GF-D8 (cell line): ENCODE measurements around the gene SLC9A1.

Experiments used
- DNase-seq: peaks from one replicate; lab custom pipeline; 2025; lab: John Stamatoyannopoulos, UW

SLC9A1 gene

DNA sequence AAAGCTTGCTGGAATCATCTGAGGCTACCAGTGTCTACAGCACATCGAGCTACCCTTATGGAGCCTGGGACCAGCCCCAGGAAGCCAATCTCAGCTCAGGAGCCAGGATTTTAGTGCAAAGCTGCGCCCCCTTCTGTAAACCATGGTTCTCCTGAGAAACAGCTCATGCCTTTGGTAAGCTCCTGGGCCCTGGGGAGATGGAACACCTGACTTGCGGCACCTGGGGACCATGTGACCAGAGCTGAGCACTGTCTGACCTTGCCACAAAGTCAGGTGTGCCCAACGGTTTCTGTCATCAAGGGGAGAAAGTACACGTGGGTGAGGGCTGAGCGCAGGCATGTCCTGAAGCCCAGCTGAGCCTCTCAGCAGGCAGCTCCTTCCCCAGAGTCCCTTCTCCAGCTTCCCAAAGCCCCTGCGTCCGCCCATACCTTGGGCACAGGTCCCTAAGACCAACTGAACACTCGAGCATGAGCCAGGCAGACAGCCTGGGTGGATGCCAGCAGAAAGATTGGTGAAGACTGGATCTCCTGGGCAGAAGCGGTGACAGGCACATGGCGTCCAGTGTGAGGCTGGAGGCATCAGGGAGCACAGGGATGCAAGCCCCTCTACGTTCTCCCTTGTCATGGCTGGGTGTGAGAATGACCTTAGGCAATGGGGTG is 84.4 kb downstream of the SLC9A1 start:
- DNase-seq: no peak

DNA sequence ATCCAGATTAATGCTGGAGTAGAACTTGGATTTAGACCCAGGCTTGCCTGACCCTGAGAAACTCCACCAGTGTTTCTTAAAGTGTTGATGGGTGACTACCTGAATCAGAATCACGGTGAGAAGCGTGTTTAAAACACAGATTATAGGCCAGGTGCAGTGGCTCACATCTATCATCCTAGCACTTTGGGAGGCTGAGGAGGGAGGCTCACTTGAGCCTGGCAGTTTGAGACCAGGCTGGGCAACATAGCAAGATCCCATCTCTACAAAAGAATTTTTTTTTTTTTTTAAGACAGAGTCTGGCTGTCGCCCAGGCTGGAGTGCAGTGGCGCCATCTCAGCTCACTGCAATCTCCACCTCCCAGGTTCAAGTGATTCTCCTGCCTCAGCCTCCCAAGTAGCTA is 86.0 kb downstream of the SLC9A1 start:
- DNase-seq: no peak

DNA sequence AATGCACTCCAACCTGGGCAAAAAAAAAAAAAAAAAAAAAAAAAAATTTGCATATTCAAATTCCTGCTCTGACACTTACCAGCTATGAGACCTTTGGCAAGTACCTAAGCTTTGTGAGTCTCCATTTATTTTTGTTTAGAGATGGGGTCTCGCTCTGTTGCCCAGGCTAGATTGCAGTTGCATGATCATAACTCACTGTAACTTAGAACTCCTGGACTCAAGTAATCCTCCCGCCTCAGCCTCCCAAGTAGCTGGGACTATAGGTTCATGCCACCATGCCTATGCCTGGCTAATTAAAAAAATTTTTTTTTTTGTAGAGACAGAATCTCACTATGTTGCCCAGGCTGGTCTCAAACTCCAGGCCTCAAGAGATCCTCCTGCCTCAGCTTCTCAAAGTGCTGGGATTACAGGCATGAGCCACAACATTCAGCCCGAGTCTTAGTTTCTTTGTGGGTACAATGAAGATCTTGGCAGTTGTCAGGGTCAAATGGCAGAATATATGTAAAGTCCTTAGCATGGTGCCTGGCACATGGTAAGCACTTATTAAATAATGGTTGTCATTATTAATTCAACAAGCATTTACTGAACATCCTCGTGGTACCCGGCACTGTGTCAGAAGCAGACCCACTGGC is 88.8 kb downstream of the SLC9A1 start:
- no peak for DNase-seq

DNA sequence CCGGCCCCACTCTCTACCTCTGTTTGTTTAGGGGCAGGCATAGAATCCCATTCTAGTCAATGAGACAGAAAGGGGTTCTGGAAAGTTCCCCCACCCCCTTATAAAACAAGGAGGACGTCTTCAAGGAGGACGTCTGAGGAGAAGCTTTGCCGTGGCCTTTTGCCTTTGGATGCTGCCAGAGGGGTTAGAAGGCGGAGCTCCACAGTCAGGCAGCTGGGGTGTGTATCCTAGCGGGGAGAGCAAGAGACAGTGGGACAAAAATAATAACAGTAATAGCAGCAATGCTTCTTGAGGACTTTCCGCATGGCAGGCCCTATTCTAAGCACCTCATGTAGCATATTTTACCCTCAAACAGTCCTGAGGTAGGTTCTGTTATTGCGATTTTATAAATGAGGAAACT is 94.0 kb downstream of the SLC9A1 start:
- no peak for DNase-seq

DNA sequence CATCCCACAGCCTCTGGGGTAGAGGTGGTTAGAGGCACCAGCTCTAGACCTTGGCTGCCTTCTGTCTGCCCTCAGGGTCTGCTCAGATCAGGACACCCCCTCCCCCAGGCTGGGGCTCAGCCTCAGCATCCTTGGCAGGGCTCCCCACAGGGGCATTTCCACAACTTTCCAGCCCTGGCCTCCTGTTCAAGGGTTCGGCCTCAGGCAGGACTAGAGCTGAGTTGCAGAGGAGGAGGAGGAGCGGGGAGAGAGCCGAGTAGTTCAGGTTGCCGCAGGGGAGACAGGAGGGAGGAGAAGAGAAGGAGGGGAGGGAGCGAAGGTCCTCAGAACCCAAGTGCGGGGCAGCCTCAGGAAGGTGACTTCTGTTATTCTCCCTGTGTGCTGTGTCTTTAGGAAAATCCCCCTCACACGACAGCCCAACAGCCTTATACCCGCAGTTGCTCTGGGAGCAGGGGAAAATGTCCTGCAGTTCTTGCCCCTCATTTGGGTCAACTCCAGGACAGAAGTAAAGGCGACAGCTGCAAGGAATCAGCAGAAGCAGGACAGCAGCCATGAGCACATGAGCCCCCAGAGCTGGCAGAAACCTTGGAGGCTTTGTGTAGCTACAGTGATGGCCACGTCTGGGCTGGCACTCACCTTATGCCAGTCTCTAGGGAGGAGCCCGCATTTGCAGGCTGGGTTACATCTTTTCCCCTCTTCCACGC is 95.8 kb downstream of the SLC9A1 start:
- no peak for DNase-seq

DNA sequence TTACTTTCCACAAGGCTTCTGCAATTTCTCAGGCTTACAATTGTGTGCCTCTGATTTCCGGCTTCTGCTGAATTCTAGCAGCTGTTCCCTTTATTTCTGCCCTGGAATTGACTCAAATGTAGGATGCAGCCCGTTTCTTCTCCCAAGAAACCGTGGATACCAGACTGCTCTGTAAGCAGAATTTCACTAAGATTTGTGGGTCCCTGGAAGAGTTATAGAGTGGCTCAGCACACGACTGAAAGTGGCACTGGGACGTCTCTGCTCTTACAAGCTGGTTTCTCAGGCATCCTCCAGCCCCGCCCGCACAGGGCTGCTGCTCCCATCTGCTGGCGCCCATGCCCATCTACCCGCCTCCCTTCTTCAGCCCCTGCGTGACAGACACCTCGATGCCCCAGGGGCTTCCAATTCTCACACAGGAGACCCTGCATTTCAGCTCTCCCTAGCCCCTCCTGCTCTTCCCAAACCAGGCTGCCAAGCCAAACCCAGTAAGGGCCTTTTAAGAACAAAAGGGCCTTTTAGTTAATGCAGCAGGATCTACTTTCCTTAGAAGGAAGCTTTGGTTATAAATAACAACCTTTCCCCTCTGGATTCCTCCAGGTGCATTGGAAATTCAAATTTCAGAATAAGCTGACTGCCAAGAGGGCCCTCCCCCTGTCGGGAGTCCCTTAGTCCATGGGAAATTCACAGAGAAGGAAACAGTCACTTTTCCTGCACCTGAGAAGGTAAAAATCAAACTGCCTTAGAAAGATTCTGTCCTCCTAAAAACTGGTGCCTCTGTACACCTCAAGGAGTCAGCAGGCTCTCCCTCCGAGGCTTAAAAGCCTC is 96.9 kb downstream of the SLC9A1 start:
- no peak for DNase-seq

DNA sequence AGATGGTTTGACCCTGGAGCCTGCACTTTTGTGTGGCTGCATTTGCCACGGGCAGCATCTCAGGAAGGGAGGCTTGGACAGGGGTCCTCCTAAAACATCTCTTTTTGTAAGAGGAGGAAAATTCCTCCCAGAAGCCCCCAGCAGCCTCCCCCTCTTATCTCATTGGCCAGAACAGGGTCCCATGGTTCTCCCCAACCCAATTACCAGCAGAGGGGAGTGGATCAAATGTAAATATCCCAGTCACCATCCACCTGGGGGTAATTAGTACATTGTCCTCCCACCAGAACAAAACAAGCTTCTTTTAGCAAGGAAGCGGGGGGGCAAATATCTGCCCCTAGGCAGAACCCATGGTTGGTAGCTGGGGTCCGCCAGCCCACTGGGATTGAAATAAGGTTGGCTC is 97.5 kb downstream of the SLC9A1 start:
- no peak for DNase-seq

DNA sequence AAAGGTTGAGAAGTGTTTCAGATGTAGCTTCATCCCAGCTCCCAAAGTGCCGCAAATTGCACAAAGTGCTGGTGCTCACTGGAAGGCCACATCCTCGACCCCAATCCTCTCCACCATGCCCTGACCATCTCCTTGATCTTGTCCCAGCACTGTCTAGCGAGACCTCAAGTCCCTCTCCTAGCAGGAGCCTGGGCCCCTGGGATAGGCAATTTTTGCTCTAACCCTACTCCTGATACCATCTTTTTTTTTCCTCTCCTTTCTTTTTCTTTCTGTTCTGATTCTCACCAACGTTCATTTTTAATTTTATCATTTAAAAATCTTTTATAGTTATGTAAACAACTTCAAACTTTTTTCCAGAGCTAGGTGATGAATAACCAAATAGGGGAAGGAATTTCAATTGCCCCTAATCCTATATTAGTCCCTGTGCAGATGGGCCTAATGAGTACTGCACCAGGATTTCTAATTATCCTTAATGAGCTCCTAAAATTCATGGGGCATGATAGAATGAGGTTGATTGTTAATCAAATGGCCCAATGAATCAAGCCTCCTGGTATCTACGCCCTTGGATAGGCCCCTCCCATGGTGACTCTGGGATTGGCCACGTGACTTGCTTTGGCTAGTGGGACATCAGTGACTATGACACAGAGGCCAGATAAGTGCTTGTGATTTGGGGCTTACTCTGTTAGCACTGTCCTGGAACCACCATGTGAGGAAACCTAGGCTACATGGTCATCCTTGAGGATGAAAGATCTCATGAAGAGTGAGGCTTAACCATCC is 100.8 kb downstream of the SLC9A1 start:
- DNase-seq: no peak

DNA sequence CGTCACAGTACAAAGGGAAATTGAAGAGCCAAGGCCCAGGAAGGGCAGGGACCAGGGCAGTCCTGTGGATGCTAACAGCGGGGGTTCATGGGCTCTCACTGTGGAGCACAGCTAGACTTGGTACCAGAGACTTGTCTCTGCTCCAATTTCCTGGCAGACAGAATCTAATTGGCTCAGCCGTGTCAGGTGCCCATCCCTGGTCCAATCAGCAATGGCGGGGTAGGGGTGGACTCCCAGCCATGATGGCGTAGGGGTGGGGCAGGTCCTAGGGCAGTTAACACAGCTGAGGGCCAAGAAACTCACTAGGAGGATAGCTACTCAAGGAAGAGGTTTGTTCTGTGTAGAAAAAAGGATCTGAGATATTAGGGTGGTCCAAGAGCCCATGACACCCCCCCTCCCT is 102.4 kb downstream of the SLC9A1 start:
- no peak for DNase-seq

DNA sequence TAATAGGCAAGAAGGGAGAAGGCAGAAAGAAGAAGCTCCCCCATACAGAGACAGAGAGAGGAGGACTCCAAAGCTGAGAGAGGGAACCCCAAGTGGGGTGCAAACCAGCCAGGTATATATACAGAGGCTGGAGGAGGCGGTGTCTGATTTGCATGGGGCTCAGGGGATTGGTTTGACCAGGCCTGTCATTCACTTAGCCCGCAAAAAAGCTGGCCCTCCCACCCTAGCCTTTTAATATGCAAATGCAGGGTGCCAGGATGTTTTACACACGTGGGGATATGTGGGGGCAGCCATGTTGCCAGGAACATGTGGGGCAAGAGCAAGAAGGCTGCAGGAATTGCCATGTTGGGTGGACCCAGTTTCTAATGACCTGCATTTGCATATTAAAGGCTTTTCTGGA is 105.3 kb downstream of the SLC9A1 start:
- no peak for DNase-seq

DNA sequence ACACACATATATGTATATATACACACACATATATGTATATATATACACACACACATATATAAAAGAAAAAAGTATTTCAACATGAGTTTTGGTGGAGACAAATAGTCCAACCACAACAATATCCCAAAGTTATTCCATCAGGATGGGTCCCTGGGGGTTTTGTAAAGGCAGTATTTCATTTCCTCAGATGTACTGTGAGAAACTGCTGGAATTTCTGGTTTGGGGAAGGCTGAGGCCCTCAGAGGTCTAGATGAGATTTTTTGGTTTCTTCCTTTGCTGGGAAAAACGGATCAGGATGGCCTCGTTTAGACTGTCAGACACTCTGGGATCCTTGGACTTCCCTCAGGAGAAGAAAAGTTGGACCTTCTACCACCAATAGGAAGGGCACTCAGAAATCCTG is 105.8 kb downstream of the SLC9A1 start:
- no peak for DNase-seq
